GM10266 (cell line): ENCODE data around the gene ZG16B.

Experiments used
- DNase-seq: peaks from one replicate; pipeline ENCODE4 v3.0.0; 2012; ENCODE audit errors: extremely low spot score
- TF ChIP-seq, protein P1 (sequence below): IDR thresholded peaks from 2 replicates; pipeline ENCODE4 v1.5.1; 2012; ENCODE audit warnings: mild to moderate bottlenecking, low read depth; ENCODE audit not compliant: control insufficient read depth, insufficient read depth; ENCODE audit errors: missing control alignments

ZG16B gene

DNA sequence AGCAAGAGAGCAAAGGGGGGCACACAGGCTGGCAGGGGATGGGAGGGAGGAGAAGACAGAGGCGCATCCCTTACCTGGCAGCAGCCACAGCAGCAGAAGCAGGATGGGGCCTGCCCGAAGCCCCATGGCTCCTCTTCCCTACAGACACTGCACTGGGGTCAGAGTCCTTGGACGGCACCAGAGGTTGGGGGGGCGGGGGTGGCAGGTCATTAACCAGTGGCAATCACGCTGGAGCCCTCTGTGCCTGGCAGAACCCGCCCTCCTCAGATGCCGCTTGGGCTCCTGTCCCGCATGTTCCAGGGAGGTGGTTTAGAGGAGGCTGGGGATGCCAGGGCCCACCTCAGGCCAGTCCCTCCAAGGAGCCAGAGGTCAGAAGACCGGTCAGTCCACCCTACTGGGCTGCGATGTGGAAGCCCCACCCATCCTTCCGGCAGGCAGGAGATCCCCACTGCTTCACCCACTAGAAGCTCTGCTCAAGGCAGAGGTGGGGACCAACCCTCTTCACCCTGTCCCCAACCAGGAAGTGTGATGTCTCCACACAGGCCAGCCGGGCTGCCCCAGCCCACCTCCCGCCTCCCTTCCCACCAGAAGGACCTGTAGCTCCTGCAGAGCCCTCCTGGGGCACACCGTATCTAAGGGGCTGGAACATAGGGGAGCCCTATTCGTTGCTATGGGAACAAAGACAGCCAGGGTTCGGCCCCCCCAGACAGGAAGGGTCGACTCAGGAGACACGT, 11.7 kb downstream of the ZG16B start:
- TF ChIP-seq, protein P1, sequence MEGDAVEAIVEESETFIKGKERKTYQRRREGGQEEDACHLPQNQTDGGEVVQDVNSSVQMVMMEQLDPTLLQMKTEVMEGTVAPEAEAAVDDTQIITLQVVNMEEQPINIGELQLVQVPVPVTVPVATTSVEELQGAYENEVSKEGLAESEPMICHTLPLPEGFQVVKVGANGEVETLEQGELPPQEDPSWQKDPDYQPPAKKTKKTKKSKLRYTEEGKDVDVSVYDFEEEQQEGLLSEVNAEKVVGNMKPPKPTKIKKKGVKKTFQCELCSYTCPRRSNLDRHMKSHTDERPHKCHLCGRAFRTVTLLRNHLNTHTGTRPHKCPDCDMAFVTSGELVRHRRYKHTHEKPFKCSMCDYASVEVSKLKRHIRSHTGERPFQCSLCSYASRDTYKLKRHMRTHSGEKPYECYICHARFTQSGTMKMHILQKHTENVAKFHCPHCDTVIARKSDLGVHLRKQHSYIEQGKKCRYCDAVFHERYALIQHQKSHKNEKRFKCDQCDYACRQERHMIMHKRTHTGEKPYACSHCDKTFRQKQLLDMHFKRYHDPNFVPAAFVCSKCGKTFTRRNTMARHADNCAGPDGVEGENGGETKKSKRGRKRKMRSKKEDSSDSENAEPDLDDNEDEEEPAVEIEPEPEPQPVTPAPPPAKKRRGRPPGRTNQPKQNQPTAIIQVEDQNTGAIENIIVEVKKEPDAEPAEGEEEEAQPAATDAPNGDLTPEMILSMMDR, result no peak
- DNase-seq, result no peak

DNA sequence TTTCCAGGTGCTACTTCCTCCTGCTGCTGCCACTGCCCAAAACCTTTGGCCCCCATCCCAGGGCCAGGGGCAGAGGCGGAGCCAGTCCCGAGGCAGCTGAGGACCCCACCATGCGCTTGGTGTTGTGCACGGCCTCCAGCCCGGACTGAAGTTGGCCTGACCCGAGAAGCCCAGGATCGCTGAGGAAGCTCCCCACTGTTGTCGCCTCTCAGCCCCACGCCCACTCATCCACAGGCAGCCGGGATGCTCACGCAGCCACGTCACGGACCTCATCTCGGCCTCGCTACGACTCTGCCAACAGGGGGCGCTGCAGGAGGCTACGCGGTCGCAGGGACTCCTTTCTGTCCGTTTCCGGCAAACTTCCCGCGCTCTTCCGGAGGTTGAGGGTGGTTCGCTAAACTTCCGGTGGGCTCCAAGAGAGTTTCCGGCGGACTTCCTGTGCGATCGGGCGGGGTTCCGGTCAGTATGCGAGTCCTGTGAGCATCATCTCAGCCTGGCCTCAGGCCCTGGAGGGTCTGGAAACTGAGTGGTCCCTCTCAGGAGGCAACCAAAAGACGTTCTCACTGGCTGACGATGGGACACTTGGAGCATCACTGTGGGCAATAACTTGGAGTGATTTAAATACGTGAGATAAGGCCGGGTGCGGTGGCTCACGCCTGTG, 12.4 kb downstream of the ZG16B start:
- DNase-seq, result peak; percentile 68
- TF ChIP-seq, protein P1, result peak; percentile 52

DNA sequence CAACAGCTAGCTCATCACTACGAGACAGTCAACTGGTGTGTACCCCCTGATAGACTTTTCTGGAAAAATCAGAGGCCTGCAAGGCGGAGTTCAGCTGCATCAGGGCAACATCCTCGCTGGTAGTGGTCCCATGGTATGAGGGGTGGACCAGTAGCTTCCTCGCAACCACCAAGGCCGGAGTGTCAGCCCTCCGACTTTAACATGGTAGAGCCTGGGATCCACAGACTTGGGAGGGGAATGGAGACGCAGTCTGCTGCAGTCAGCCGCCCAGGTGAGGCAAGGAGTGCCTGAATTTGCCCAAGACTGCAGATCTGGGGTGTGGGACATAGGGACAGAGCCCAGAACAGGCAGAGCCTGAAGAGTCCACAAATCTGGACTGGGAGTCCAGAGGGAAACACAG, 13.4 kb downstream of the ZG16B start:
- DNase-seq, result no peak

DNA sequence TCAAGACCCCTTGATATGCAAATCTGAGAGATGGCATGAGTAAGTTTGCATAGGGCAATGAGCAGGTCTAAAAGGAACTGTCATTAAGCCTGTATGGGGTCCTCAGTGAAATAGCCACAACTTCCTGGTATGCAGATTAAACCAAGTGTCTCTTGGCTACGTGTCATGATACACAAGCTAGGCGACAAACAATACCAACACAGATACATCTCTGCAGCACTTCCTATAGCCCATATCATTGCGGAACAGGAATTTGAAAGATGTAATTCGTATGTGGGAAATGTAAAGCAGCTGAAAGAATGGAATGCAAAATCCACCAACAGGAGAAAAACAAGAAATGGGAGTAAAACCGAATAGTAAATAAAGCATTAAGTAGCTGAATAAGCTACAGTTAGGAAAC, 15.0 kb downstream of the ZG16B start:
- TF ChIP-seq, protein P1, result no peak
- DNase-seq, result no peak

More for the DNA sequence above, 13.4 kb downstream of the ZG16B start:
- TF ChIP-seq, protein P1, result no peak

DNA sequence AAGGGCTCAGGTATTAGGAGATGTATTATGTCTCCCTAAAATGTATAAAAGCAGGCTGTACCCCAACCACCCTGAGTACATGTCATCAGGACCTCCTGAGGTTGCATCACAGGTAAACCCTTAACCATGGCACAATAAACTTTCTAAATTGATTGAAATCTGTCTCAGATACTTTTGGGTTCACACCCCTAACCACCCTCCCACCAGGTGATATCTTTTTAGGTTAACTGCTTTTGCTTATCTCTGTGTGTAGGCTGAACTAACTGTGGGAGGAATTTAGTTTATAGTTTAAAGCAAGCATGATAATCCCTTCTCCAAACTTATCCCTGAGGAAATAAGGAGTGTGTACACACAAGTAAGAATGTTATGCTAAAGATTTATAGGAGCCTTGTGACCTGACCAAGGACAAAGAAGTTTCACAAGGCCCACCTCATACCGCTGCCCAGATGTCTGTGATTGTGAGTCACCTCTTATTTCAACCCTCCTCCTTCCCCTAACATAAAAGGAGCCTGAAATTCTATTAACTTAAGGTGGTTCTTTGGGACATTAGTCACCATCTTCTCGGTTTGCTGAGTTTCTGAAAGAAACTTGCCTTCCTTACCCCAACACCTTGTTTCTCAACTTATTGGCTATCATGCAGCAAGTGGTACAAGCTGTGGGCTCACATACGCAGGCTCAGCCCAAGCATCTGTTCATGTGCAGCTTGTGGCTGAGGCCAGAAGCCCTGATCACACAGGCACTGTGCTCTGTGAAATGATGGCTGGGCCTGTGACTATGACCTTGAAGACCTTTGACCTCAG, 16.6 kb downstream of the ZG16B start:
- no peak for DNase-seq
- TF ChIP-seq, protein P1, result no peak

- TF ChIP-seq, protein P1, result no peak
- DNase-seq, result no peak
Measured at GRCh38 chr16:2848933-2849725, 19.0 kb downstream of the ZG16B start.
